SK-N-SH treated with all-trans-retinoic acid at 6 μM for 48 hours (cell line): ENCODE measurements around the gene C21orf58.

ENCODE experiments used
- ATAC-seq: fragments of 200-7000 bp; cut with Tn5 transposase; 3 replicates; pipeline ENCODE4 v1.9.1; 2020; ENCODE audit warnings: mild to moderate bottlenecking, moderate library complexity
- ARNTL ChIP-seq: fragments of 450-650 bp; formaldehyde crosslinking; IDR thresholded peaks from 2 replicates; pipeline ENCODE4 v1.5.0; 2020; ENCODE audit warnings: low read depth, mild to moderate bottlenecking, moderate library complexity, borderline replicate concordance
- BACH2 ChIP-seq: fragments of 250-450 bp; sonication (Bioruptor Pico); IDR thresholded peaks from 2 replicates; pipeline ENCODE4 v1.9.0; 2021; ENCODE audit warnings: mild to moderate bottlenecking, borderline replicate concordance
- CREB5 ChIP-seq: fragments of 250-450 bp; sonication (Bioruptor Pico); IDR thresholded peaks from 2 replicates; pipeline ENCODE4 v1.5.1; 2020; ENCODE audit warnings: low read depth, mild to moderate bottlenecking, moderate library complexity
- CSDC2 ChIP-seq: fragments of 250-450 bp; sonication (Bioruptor Pico); IDR thresholded peaks from 2 replicates; pipeline ENCODE4 v1.5.0; 2020; ENCODE audit warnings: mild to moderate bottlenecking, moderate library complexity
- CSRNP3 ChIP-seq: fragments of 250-450 bp; sonication (Bioruptor Pico); IDR thresholded peaks from 2 replicates; pipeline ENCODE4 v1.5.1; 2021; ENCODE audit warnings: mild to moderate bottlenecking, moderate library complexity
- ESRRG ChIP-seq: fragments of 250-450 bp; sonication (Bioruptor Pico); IDR thresholded peaks from 2 replicates; pipeline ENCODE4 v1.6.1; 2021; ENCODE audit warnings: mild to moderate bottlenecking
- GLIS3 ChIP-seq: fragments of 250-450 bp; sonication (Bioruptor Pico); IDR thresholded peaks from 2 replicates; pipeline ENCODE4 v1.5.0; 2020; ENCODE audit warnings: mild to moderate bottlenecking, moderate library complexity
- ISL1 ChIP-seq: fragments of 250-450 bp; sonication (Bioruptor Pico); IDR thresholded peaks from 2 replicates; pipeline ENCODE4 v2.1.2; 2022; ENCODE audit warnings: mild to moderate bottlenecking, moderate library complexity
- OSR1 ChIP-seq: fragments of 250-450 bp; sonication (Bioruptor Pico); IDR thresholded peaks from 2 replicates; pipeline ENCODE4 v1.8.0; 2022; ENCODE audit warnings: moderate library complexity, mild to moderate bottlenecking, inconsistent platforms
- PATZ1 ChIP-seq: fragments of 250-450 bp; sonication (Bioruptor Pico); IDR thresholded peaks from 2 replicates; pipeline ENCODE4 v1.8.0; 2020; ENCODE audit warnings: mild to moderate bottlenecking, moderate library complexity, borderline replicate concordance
- POU6F1 ChIP-seq: fragments of 250-450 bp; sonication (Bioruptor Pico); IDR thresholded peaks from 2 replicates; pipeline ENCODE4 v1.8.0; 2021; ENCODE audit warnings: low read depth, mild to moderate bottlenecking, moderate library complexity, borderline replicate concordance
- RARB ChIP-seq: fragments of 250-450 bp; sonication (Bioruptor Pico); IDR thresholded peaks from 2 replicates; pipeline ENCODE4 v1.8.0; 2021; ENCODE audit warnings: mild to moderate bottlenecking, moderate library complexity
- SNAI2 ChIP-seq: fragments of 250-450 bp; sonication (Bioruptor Pico); IDR thresholded peaks from 2 replicates; pipeline ENCODE4 v1.5.0; 2020; ENCODE audit warnings: mild to moderate bottlenecking, moderate library complexity
- TCF4 ChIP-seq: fragments of 250-450 bp; sonication (Bioruptor Pico); IDR thresholded peaks from 2 replicates; pipeline ENCODE4 v1.8.0; 2021; ENCODE audit warnings: mild to moderate bottlenecking, moderate library complexity, borderline replicate concordance
- TOX ChIP-seq: fragments of 250-450 bp; sonication (Bioruptor Pico); IDR thresholded peaks from 2 replicates; pipeline ENCODE4 v1.8.0; 2021; ENCODE audit warnings: mild to moderate bottlenecking, moderate library complexity, borderline replicate concordance
- ZC3H10 ChIP-seq: fragments of 250-450 bp; sonication (Bioruptor Pico); IDR thresholded peaks from 2 replicates; pipeline ENCODE4 v1.5.1; 2021; ENCODE audit warnings: mild to moderate bottlenecking, moderate library complexity
- ZFP3 ChIP-seq: fragments of 250-450 bp; sonication (Bioruptor Pico); IDR thresholded peaks from 2 replicates; pipeline ENCODE4 v1.5.0; 2020; ENCODE audit warnings: mild to moderate bottlenecking, moderate library complexity
- ZFP30 ChIP-seq: fragments of 450-650 bp; formaldehyde crosslinking; IDR thresholded peaks from 2 replicates; pipeline ENCODE4 v1.5.0; 2022; ENCODE audit warnings: mild to moderate bottlenecking, moderate library complexity
- ZNF565 ChIP-seq: fragments of 450-650 bp; formaldehyde crosslinking; conservative IDR thresholded peaks from 2 replicates; pipeline ENCODE4 v1.5.0; 2020; ENCODE audit warnings: low read depth, mild to moderate bottlenecking, moderate library complexity
- ZNF70 ChIP-seq: fragments of 450-650 bp; formaldehyde crosslinking; IDR thresholded peaks from 2 replicates; pipeline ENCODE4 v1.5.0; 2020; ENCODE audit warnings: mild to moderate bottlenecking, moderate library complexity
- ZNF8 ChIP-seq: fragments of 450-650 bp; formaldehyde crosslinking; IDR thresholded peaks from 2 replicates; pipeline ENCODE4 v1.5.0; 2020; ENCODE audit warnings: mild to moderate bottlenecking, moderate library complexity

The C21orf58 gene

GRCh38 chr21:46269466-46269865, 54.2 kb downstream of the C21orf58 start:
- TF ChIP-seq ZFP30 (CRISPR knock-in tag) (no peak), ZNF70 (no peak), ZC3H10 (CRISPR knock-in tag) (no peak), CSDC2 (CRISPR knock-in tag) (no peak), ZFP3 (CRISPR knock-in tag) (no peak), SNAI2 (CRISPR knock-in tag) (no peak), OSR1 (no peak), ARNTL (no peak), BACH2 (CRISPR knock-in tag) (no peak), CSRNP3 (CRISPR knock-in tag) (no peak), PATZ1 (CRISPR knock-in tag) (no peak)
- no peak for ATAC-seq

- no peak for ATAC-seq
- TF ChIP-seq GLIS3 (CRISPR knock-in tag) (no peak), CREB5 (no peak), POU6F1 (CRISPR knock-in tag) (no peak), CSDC2 (CRISPR knock-in tag) (no peak)
Measured at GRCh38 chr21:46268371-46268770, 55.3 kb downstream of the C21orf58 start.

GRCh38 chr21:46266946-46267345, 56.7 kb downstream of the C21orf58 start:
- TF ChIP-seq GLIS3 (CRISPR knock-in tag) = no peak
- no peak for TF ChIP-seq CSRNP3 (CRISPR knock-in tag)
- no peak for TF ChIP-seq TOX (CRISPR knock-in tag)
- TF ChIP-seq RARB (CRISPR knock-in tag) = no peak
- TF ChIP-seq ARNTL = no peak
- TF ChIP-seq ISL1 = no peak
- TF ChIP-seq ESRRG (CRISPR knock-in tag) = no peak
- no peak for TF ChIP-seq TCF4 (CRISPR knock-in tag)
- no peak for TF ChIP-seq CREB5
- no peak for TF ChIP-seq ZNF8
- TF ChIP-seq, all 23 proteins: peak for 0

GRCh38 chr21:46265736-46266525, 57.7 kb downstream of the C21orf58 start:
- no peak for ATAC-seq
- TF ChIP-seq OSR1 (no peak), ZNF70 (no peak), CSDC2 (CRISPR knock-in tag) (no peak), ZC3H10 (CRISPR knock-in tag) (no peak), ZFP30 (CRISPR knock-in tag) (no peak), CREB5 (no peak), GLIS3 (CRISPR knock-in tag) (no peak), CSRNP3 (CRISPR knock-in tag) (no peak), POU6F1 (CRISPR knock-in tag) (no peak), ZNF8 (no peak), TCF4 (CRISPR knock-in tag) (no peak), RARB (CRISPR knock-in tag) (no peak), ZNF565 (CRISPR knock-in tag) (no peak)

More at GRCh38 chr21:46266946-46267345, 56.7 kb downstream of the C21orf58 start:
- no peak for ATAC-seq
